ENCODE results near the gene XPOT.

DNA sequence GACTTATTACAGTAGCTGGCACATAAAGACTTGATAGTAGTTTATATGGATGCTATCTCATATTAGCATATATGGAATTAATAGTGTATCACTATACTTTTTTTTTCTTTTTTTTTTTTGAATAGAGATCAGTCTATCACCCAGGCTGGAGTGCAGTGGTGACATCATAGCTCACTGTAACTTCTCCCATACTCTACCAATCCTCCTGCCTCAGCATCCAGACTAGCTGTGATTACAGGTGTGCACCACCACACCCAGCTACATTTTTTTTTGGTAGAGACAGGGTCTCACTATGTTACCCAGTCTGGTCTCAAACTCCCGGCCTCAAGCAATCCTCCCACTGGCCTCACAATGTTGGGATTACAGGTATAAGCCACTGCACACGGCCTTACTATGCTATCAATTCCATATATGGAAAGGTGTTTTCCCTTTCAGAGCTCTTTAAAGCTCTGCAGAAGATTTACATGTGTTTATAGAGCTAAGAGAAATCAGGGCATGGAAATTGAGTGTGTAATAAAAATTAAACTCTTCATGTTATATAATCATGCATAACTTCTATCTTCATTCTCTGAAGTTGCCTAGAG is 46.0 kb downstream of the XPOT start:
- TF ChIP-seq, protein P1, sequence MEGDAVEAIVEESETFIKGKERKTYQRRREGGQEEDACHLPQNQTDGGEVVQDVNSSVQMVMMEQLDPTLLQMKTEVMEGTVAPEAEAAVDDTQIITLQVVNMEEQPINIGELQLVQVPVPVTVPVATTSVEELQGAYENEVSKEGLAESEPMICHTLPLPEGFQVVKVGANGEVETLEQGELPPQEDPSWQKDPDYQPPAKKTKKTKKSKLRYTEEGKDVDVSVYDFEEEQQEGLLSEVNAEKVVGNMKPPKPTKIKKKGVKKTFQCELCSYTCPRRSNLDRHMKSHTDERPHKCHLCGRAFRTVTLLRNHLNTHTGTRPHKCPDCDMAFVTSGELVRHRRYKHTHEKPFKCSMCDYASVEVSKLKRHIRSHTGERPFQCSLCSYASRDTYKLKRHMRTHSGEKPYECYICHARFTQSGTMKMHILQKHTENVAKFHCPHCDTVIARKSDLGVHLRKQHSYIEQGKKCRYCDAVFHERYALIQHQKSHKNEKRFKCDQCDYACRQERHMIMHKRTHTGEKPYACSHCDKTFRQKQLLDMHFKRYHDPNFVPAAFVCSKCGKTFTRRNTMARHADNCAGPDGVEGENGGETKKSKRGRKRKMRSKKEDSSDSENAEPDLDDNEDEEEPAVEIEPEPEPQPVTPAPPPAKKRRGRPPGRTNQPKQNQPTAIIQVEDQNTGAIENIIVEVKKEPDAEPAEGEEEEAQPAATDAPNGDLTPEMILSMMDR (IDR thresholded peaks at IDR 0.05): no peak
- TF ChIP-seq POLR2AphosphoS5 (IDR thresholded peaks at IDR 0.05) (no peak), POLR2A (IDR thresholded peaks at IDR 0.05) (no peak), EP300 (IDR thresholded peaks at IDR 0.05) (no peak)
